Measurements from ENCODE around the gene DPH3. TPM values are rescaled to one million over a fixed set of nuclear protein-coding genes. Genes with fewer than 3 reads are reported as not detected.

DPH3 gene
- total RNA-seq, 2 experiments from 2014 or later = 10.5 to 12.8 TPM

DNA sequence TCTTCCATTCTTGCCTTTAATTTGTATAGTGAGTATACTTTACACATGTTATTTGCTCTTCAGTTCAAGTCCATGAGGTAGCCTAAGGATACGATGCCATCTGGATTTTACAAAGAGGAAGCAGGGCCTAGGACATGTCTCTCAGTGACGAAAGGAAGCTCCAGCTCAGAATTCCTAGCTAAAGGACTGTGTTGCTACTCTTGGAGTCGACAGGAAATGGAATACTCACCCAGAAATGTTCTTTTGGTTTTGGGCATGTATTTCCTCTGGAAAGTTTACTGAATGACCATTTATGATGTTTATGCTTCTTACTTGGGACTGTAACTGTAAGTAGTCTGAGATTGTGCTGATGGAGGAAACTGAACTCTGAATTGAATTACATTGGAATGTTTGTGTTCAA lies 12.7 kb upstream of the DPH3 start:
- ChIA-PET CTCF (interaction anchor here (1.0 kb wide), 1 partner anchor 13 kb away, joined by 3 read pairs; no protein-coding TSS in a partner anchor), POLR2A (no interaction called here)
- H3K9me3 Mint-ChIP-seq = no peaks in the 10 kb centered on the region
- Histone ChIP-seq H3K27me3 (ENCODE audit: control insufficient read depth in 1 of 2, insufficient read depth in 2 of 2, low read length in 2 of 2) (no peaks in the 10 kb centered on the region), H3K27ac (ENCODE audit: low read depth in 1 of 2, low read length in 2 of 2) (no peak overlapping the region), H3K4me1 (ENCODE audit: insufficient read depth, low read length) (no peaks in the 10 kb centered on the region), H3K4me3 (ENCODE audit: low read length) (no peak overlapping the region), H3K9me3 (ENCODE audit: control insufficient read depth in 1 of 2, insufficient read depth in 1 of 2, low read length in 2 of 2) (no peaks in the 10 kb centered on the region), H3K36me3 (ENCODE audit: insufficient read depth, low read length) (peaks cover 8% of the 10 kb centered on the region)
- TF ChIP-seq, protein P1, sequence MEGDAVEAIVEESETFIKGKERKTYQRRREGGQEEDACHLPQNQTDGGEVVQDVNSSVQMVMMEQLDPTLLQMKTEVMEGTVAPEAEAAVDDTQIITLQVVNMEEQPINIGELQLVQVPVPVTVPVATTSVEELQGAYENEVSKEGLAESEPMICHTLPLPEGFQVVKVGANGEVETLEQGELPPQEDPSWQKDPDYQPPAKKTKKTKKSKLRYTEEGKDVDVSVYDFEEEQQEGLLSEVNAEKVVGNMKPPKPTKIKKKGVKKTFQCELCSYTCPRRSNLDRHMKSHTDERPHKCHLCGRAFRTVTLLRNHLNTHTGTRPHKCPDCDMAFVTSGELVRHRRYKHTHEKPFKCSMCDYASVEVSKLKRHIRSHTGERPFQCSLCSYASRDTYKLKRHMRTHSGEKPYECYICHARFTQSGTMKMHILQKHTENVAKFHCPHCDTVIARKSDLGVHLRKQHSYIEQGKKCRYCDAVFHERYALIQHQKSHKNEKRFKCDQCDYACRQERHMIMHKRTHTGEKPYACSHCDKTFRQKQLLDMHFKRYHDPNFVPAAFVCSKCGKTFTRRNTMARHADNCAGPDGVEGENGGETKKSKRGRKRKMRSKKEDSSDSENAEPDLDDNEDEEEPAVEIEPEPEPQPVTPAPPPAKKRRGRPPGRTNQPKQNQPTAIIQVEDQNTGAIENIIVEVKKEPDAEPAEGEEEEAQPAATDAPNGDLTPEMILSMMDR (IDR thresholded peaks at IDR 0.05) = no peak
- intact Hi-C loops (cut with DNase I, micrococcal nuclease) = loop anchor here in 1 of 2 experiments (10.0 kb wide), 1 partner anchor 47 kb away; no protein-coding TSS in a partner anchor
- H3K4me3 Mint-ChIP-seq = no peak overlapping the region
- peaks cover 22% of the 10 kb centered on the region for H3K36me3 Mint-ChIP-seq (ENCODE audit: low read depth)
- DNase-seq (no peak), ATAC-seq (ENCODE audit: poor library complexity) (no peak)
- H3K4me1 Mint-ChIP-seq (ENCODE audit: low read depth) = peaks cover 4% of the 10 kb centered on the region
- no peak overlapping the region for H3K27ac Mint-ChIP-seq
- no peaks in the 10 kb centered on the region for H3K27me3 Mint-ChIP-seq

DNA sequence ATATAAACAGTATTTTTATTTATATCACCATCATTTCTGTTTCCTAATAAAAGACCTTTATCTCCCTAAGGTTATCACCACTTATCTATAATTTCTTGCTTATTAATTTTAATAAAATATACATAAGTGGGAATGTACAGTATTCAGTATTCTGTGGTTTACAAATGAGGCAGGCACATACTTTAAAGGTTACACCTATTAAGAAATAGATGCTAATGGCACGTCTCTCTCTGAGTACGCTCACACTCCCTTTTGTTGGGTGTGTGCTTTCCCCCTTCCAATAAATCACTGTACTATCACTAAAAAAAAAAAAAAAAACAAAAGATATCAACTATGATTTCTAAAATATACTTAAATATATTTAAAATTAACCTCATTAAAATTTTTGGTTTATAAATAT lies 9.1 kb upstream of the DPH3 start:
- Histone ChIP-seq H3K4me3 (ENCODE audit: low read length) (no peak overlapping the region), H3K27ac (ENCODE audit: low read depth in 1 of 2, low read length in 2 of 2) (no peak overlapping the region), H3K27me3 (ENCODE audit: control insufficient read depth in 1 of 2, insufficient read depth in 2 of 2, low read length in 2 of 2) (no peaks in the 10 kb centered on the region), H3K9me3 (ENCODE audit: control insufficient read depth in 1 of 2, insufficient read depth in 1 of 2, low read length in 2 of 2) (no peaks in the 10 kb centered on the region), H3K36me3 (ENCODE audit: insufficient read depth, low read length) (peaks cover 27% of the 10 kb centered on the region), H3K4me1 (ENCODE audit: insufficient read depth, low read length) (no peaks in the 10 kb centered on the region)
- Mint-ChIP-seq H3K4me3 (no peak overlapping the region), H3K4me1 (ENCODE audit: low read depth) (peaks cover under 1% of the 10 kb centered on the region), H3K27ac (no peak overlapping the region), H3K27me3 (no peaks in the 10 kb centered on the region), H3K36me3 (ENCODE audit: low read depth) (peaks cover 53% of the 10 kb centered on the region), H3K9me3 (no peaks in the 10 kb centered on the region)
- ATAC-seq (ENCODE audit: poor library complexity) (no peak), DNase-seq (no peak)
- intact Hi-C loops (cut with DNase I, micrococcal nuclease) = loop anchor here in 1 of 2 experiments (10.0 kb wide), 1 partner anchor 51 kb away; no protein-coding TSS in a partner anchor
- ChIA-PET POLR2A (no interaction called here), CTCF (interaction anchor here (0.7 kb wide), 1 partner anchor 141 kb away, joined by 3 read pairs; no protein-coding TSS in a partner anchor)
- TF ChIP-seq, protein P1 (IDR thresholded peaks at IDR 0.05) = no peak

DNA sequence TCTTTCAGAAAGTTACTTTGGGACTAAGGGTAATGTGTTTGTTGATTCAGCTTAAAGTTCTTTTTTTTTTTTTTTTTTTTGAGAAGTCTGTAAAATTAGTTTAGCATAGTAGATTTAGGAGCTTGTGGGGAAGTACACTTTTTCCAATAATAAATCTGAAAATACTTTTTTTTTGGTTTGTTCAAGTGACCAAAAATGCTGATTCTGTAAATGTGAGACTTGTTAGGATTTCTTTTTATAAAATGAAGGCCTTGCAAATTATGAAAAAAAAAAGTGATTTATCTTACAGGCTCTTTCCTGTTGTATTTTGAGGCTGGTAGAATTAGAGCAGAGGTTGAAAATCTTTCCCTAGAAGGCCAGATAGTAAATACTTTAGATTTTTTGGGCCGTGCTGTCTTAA lies 7.8 kb upstream of the DPH3 start:
- Mint-ChIP-seq H3K27ac (no peak overlapping the region), H3K4me1 (ENCODE audit: low read depth) (peaks cover 10% of the 10 kb centered on the region), H3K4me3 (no peak overlapping the region), H3K27me3 (no peaks in the 10 kb centered on the region), H3K36me3 (ENCODE audit: low read depth) (peaks cover 53% of the 10 kb centered on the region), H3K9me3 (no peaks in the 10 kb centered on the region)
- DNase-seq (no peak), ATAC-seq (ENCODE audit: poor library complexity) (no peak)
- TF ChIP-seq, protein P1 (IDR thresholded peaks at IDR 0.05) = no peak
- H3K4me3 ChIP-seq (ENCODE audit: low read length) = no peak overlapping the region
- H3K36me3 ChIP-seq (ENCODE audit: insufficient read depth, low read length) = peaks cover 20% of the 10 kb centered on the region
- no peaks in the 10 kb centered on the region for H3K27me3 ChIP-seq (ENCODE audit: control insufficient read depth in 1 of 2, insufficient read depth in 2 of 2, low read length in 2 of 2)
- no peaks in the 10 kb centered on the region for H3K4me1 ChIP-seq (ENCODE audit: insufficient read depth, low read length)
- H3K9me3 ChIP-seq (ENCODE audit: control insufficient read depth in 1 of 2, insufficient read depth in 1 of 2, low read length in 2 of 2) = no peaks in the 10 kb centered on the region
- intact Hi-C loops (cut with DNase I, micrococcal nuclease) = loop anchor here in 1 of 2 experiments (10.0 kb wide), 1 partner anchor 52 kb away; no protein-coding TSS in a partner anchor
- POLR2A ChIA-PET = interaction anchor here (0.8 to 1.1 kb wide), 2 partner anchors 13 to 18 kb away, joined by 3 read pairs; no protein-coding TSS in a partner anchor
- CTCF ChIA-PET = interaction anchor here (0.6 to 1.6 kb wide), 4 partner anchors 14 to 294 kb away, joined by 3 to 7 read pairs (median 3); no protein-coding TSS in a partner anchor
- no peak overlapping the region for H3K27ac ChIP-seq (ENCODE audit: low read depth in 1 of 2, low read length in 2 of 2)
